PC-3 (cell line): Measurements from ENCODE around the gene USP3.

Experiments used
- CTCF ChIP-seq: fragments of 300-600 bp; sonication (generic); conservative IDR thresholded peaks from 2 replicates; pipeline ENCODE4 v1.5.1; 2017; ENCODE audit warnings: antibody characterized with exemption, low read depth, mild to moderate bottlenecking, low read length
- EZH2phosphoT487 ChIP-seq: fragments of 300-600 bp; sonication (generic); IDR thresholded peaks from 2 replicates; pipeline ENCODE4 v1.6.1; 2018; ENCODE audit warnings: mild to moderate bottlenecking, antibody characterized with exemption, low read length, borderline replicate concordance

GRCh38 chr15:63491979-63492378 is 12.4 kb upstream of the USP3 start:
- TF ChIP-seq EZH2phosphoT487: no peak
- no peak for TF ChIP-seq CTCF
